H1 (cell line): ENCODE measurements around the gene MARCHF10. TPM values are rescaled to one million over a fixed set of nuclear protein-coding genes. Genes with fewer than 3 reads are reported as not detected.

Source experiments
- CTCF ChIA-PET: fragments of 300-600 bp; sonication (Branson Sonifier 250); formaldehyde crosslinking; loops from one replicate; lab custom pipeline; 2021; ENCODE audit not compliant: partially characterized antibody; lab: Charles Lee
- POLR2A ChIA-PET: fragments of 300-600 bp; sonication (Branson Sonifier 250); formaldehyde crosslinking; loops from one replicate; lab custom pipeline; 2021; ENCODE audit warnings: inconsistent platforms; ENCODE audit not compliant: partially characterized antibody; lab: Charles Lee
- DNase-seq, 2 experiments: peaks; one replicate each; pipeline versions ENCODE4 v3.0.0 to v3.0.0-alpha.2; 2010 to 2022; ENCODE audit warnings: low spot score in 2 of 2, low read depth in 1 of 2, mixed read lengths in 1 of 2
- FAIRE-seq: peaks from 2 replicates; lab custom pipeline; 2011; peaks lifted over from hg19 to GRCh38; lab: Jason Lieb, UNC
- H2AFZ ChIP-seq: 2 replicates; pipeline ENCODE4 v1.8.1; 2012; ENCODE audit warnings: low read length, inconsistent platforms
- H2AK5ac ChIP-seq: 2 replicates; pipeline ENCODE4 v1.6.1; 2013; ENCODE audit warnings: low read depth, low read length
- H2BK120ac ChIP-seq: replicated peaks from 2 replicates; pipeline ENCODE3; 2013; ENCODE audit warnings: low read depth, low read length, inconsistent platforms
- H2BK12ac ChIP-seq: 2 replicates; pipeline ENCODE4 v1.6.1; 2013; ENCODE audit warnings: low read depth, low read length
- H2BK15ac ChIP-seq: 2 replicates; pipeline ENCODE4 v1.6.1; 2013; ENCODE audit warnings: low read length
- H2BK20ac ChIP-seq: 2 replicates; pipeline ENCODE4 v1.6.1; 2013; ENCODE audit warnings: low read length
- H2BK5ac ChIP-seq: 2 replicates; pipeline ENCODE4 v1.6.1; 2013; ENCODE audit warnings: low read depth, low read length
- H3K14ac ChIP-seq: 2 replicates; pipeline ENCODE4 v1.6.1; 2013; ENCODE audit warnings: inconsistent platforms; ENCODE audit not compliant: insufficient read length
- H3K18ac ChIP-seq: 2 replicates; pipeline ENCODE4 v1.6.1; 2013; ENCODE audit warnings: low read length; ENCODE audit errors: extremely low read depth
- H3K23ac ChIP-seq: 2 replicates; pipeline ENCODE4 v1.6.1; 2013; ENCODE audit warnings: inconsistent platforms; ENCODE audit not compliant: insufficient read length
- H3K23me2 ChIP-seq: 2 replicates; pipeline ENCODE4 v1.6.1; 2013; ENCODE audit warnings: low read depth, low read length
- H3K27ac ChIP-seq: 2 replicates; pipeline ENCODE4 v1.6.1; 2011; ENCODE audit warnings: low read depth, low read length, inconsistent platforms
- H3K27me3 ChIP-seq, 4 experiments: replicated peaks in 1 of 4; 1 replicate in 1 of 4; 2 replicates in 3 of 4; pipeline versions ENCODE4 v1.6.1 to v1.8.1; 2011 to 2013; ENCODE audit warnings: low read length in 3 of 4, mild to moderate bottlenecking in 3 of 4, inconsistent platforms in 2 of 4, mixed read lengths in 2 of 4, moderate library complexity in 1 of 4; ENCODE audit not compliant: control insufficient read depth in 3 of 4, insufficient read depth in 3 of 4; ENCODE audit errors: extremely low read depth in 1 of 4
- H3K36me3 ChIP-seq, 4 experiments: 2 replicates each; pipeline versions ENCODE4 v1.6.1 to v1.8.1; 2011 to 2013; ENCODE audit warnings: mild to moderate bottlenecking in 4 of 4, low read length in 3 of 4, moderate library complexity in 2 of 4, control low read depth in 1 of 4, inconsistent platforms in 1 of 4; ENCODE audit not compliant: insufficient read depth in 4 of 4, control insufficient read depth in 2 of 4
- H3K4ac ChIP-seq: replicated peaks from 2 replicates; pipeline ENCODE3; 2013; ENCODE audit warnings: low read length, low read depth, mixed read lengths, inconsistent platforms; ENCODE audit not compliant: insufficient read length
- H3K4me1 ChIP-seq, 4 experiments: replicated peaks in 1 of 4; 1 replicate in 1 of 4; 2 replicates in 3 of 4; pipeline versions ENCODE4 v1.6.1 to v1.8.1; 2011 to 2013; ENCODE audit warnings: low read length in 3 of 4, inconsistent platforms in 2 of 4, mixed read lengths in 1 of 4; ENCODE audit not compliant: insufficient read depth in 4 of 4, control insufficient read depth in 3 of 4
- H3K4me2 ChIP-seq, 2 experiments: 2 replicates each; pipeline versions ENCODE4 v1.6.1 to v1.8.1; 2011 to 2013; ENCODE audit warnings: low read depth in 2 of 2, low read length in 2 of 2, control low read depth in 1 of 2, inconsistent platforms in 1 of 2, mild to moderate bottlenecking in 1 of 2; ENCODE audit not compliant: insufficient read depth in 1 of 2
- H3K4me3 ChIP-seq, 4 experiments: fragments of 200-600, 300-600 bp in 1 of 4; sonication (generic), shearing (Covaris generic), sonication (Bioruptor Twin) in 1 of 4; 2 replicates each; pipeline versions ENCODE4 v1.5.1 to v1.8.1; 2011 to 2016; ENCODE audit warnings: low read length in 4 of 4, low read depth in 3 of 4, control low read depth in 2 of 4, inconsistent platforms in 2 of 4, mild to moderate bottlenecking in 2 of 4, mixed read lengths in 1 of 4, moderate library complexity in 1 of 4; ENCODE audit not compliant: insufficient read depth in 2 of 4; ENCODE audit errors: extremely low read depth in 1 of 4
- H3K56ac ChIP-seq: replicated peaks from 2 replicates; pipeline ENCODE3; 2013; ENCODE audit warnings: low read depth, mild to moderate bottlenecking, mixed read lengths, low read length, inconsistent platforms; ENCODE audit not compliant: insufficient read length
- H3K79me1 ChIP-seq: 2 replicates; pipeline ENCODE4 v1.6.1; 2013; ENCODE audit warnings: low read depth, low read length, control low read depth
- H3K79me2 ChIP-seq, 2 experiments: 2 replicates each; pipeline versions ENCODE4 v1.6.1 to v1.8.1; 2012 to 2013; ENCODE audit warnings: low read length in 2 of 2, mild to moderate bottlenecking in 2 of 2, inconsistent platforms in 1 of 2; ENCODE audit not compliant: insufficient read depth in 2 of 2, control insufficient read depth in 1 of 2
- H3K9ac ChIP-seq, 4 experiments: replicated peaks in 1 of 4; 1 replicate in 1 of 4; 2 replicates in 3 of 4; pipeline versions ENCODE4 v1.6.1 to v1.8.1; 2011 to 2013; ENCODE audit warnings: low read depth in 3 of 4, low read length in 3 of 4, control low read depth in 2 of 4, mild to moderate bottlenecking in 2 of 4, moderate library complexity in 2 of 4, inconsistent platforms in 1 of 4; ENCODE audit errors: extremely low read depth in 1 of 4
- H3K9me3 ChIP-seq, 2 experiments: 2 replicates each; pipeline versions ENCODE4 v1.6.1 to v1.8.1; 2012 to 2013; ENCODE audit warnings: mild to moderate bottlenecking in 2 of 2, moderate library complexity in 2 of 2, control low read depth in 1 of 2, inconsistent platforms in 1 of 2, low read depth in 1 of 2, low read length in 1 of 2, mixed read lengths in 1 of 2; ENCODE audit not compliant: insufficient read depth in 2 of 2
- H4K20me1 ChIP-seq, 2 experiments: replicated peaks in 1 of 2; 2 replicates each; pipeline versions ENCODE3 to v1.8.1; 2011 to 2013; ENCODE audit warnings: inconsistent platforms in 2 of 2, low read length in 2 of 2, mild to moderate bottlenecking in 1 of 2; ENCODE audit not compliant: insufficient read depth in 2 of 2, control insufficient read depth in 1 of 2
- H4K5ac ChIP-seq: 2 replicates; pipeline ENCODE4 v1.6.1; 2013; ENCODE audit warnings: low read length, low read depth, mixed read lengths, inconsistent platforms; ENCODE audit not compliant: insufficient read length
- H4K8ac ChIP-seq: 2 replicates; pipeline ENCODE4 v1.8.0; 2013; ENCODE audit warnings: mild to moderate bottlenecking, moderate library complexity, low read length, inconsistent platforms; ENCODE audit not compliant: insufficient read depth; ENCODE audit errors: extremely low read depth
- H4K91ac ChIP-seq: replicated peaks from 2 replicates; pipeline ENCODE3; 2013; ENCODE audit warnings: low read length, mixed read lengths, inconsistent platforms; ENCODE audit not compliant: insufficient read length
- ASH2L ChIP-seq: fragments of 200-600, 300-600 bp; sonication (generic); IDR thresholded peaks from one replicate; pipeline ENCODE4 v1.7.1; 2017; ENCODE audit warnings: low read length
- ATF3 ChIP-seq: IDR thresholded peaks from 2 replicates; pipeline ENCODE4 v1.6.1; 2011; ENCODE audit warnings: low read depth, mild to moderate bottlenecking, low read length; ENCODE audit not compliant: insufficient read depth
- CBX5 ChIP-seq: fragments of 300-800, 300-1000 bp; sonication (generic); IDR thresholded peaks from 2 replicates; pipeline ENCODE4 v1.7.1; 2016; ENCODE audit warnings: antibody characterized with exemption, low read length, low read depth
- KDM1A ChIP-seq: fragments of 200-600, 300-600 bp; sonication (generic); IDR thresholded peaks from 2 replicates; pipeline ENCODE4 v1.7.1; 2016; ENCODE audit warnings: mild to moderate bottlenecking, low read length, borderline replicate concordance
- RNF2 ChIP-seq: fragments of 200-900, 300-1000 bp; sonication (generic); IDR thresholded peaks from 2 replicates; pipeline ENCODE4 v1.7.1; 2016; ENCODE audit warnings: borderline replicate concordance, low read depth, mild to moderate bottlenecking, antibody characterized with exemption, low read length; ENCODE audit not compliant: poor library complexity, severe bottlenecking; ENCODE audit errors: missing control alignments
- SIN3A ChIP-seq, 2 experiments: IDR thresholded peaks in 1 of 2; conservative IDR thresholded peaks in 1 of 2; 2 replicates each; pipeline ENCODE4 v1.6.1; 2011 to 2012; ENCODE audit warnings: low read length in 2 of 2, improper control_type of control experiment in 1 of 2, low read depth in 1 of 2, mild to moderate bottlenecking in 1 of 2
- SRF ChIP-seq: IDR thresholded peaks from 2 replicates; pipeline ENCODE4 v1.6.1; 2011; ENCODE audit warnings: mild to moderate bottlenecking, low read depth, low read length, moderate library complexity
- TAF7 ChIP-seq: optimal IDR thresholded peaks from 2 replicates; pipeline ENCODE3; 2011; ENCODE audit warnings: low read depth, mild to moderate bottlenecking, inconsistent platforms, low read length, moderate library complexity, borderline replicate concordance
- TBP ChIP-seq: IDR thresholded peaks from 2 replicates; pipeline ENCODE4 v1.6.1; 2011; ENCODE audit warnings: low read depth, low read length, improper control_type of control experiment
- TEAD4 ChIP-seq: IDR thresholded peaks from 2 replicates; pipeline ENCODE4 v1.6.1; 2012; ENCODE audit warnings: low read depth, low read length, inconsistent platforms, mixed read lengths
- ZNF274 ChIP-seq: IDR thresholded peaks from 2 replicates; pipeline ENCODE4 v1.7.0; 2012; ENCODE audit warnings: low read length, borderline replicate concordance; ENCODE audit errors: extremely low read depth
- WGBS, 2 experiments: shearing (Covaris generic) in 1 of 2; methylation state at CpG; one replicate each; pipeline versions ENCODE4 v1.1.6 to v1.1.7; 2013 to 2015; ENCODE audit warnings: low lambda C conversion rate in 2 of 2, mixed read lengths in 2 of 2, inconsistent platforms in 1 of 2, low coverage in 1 of 2, missing lambda C conversion rate in 1 of 2; ENCODE audit not compliant: insufficient replicate concordance in 2 of 2, insufficient coverage in 1 of 2, insufficient read length in 1 of 2; ENCODE audit errors: extremely low coverage in 1 of 2, missing lambda C conversion rate in 1 of 2; 5-methylcytosine and 5-hydroxymethylcytosine counted together
- polyA plus RNA-seq, 7 experiments: library from polyadenylated mRNA; depleted of rRNA in 3 of 7; stranded (reverse) in 5 of 7; unstranded in 2 of 7; fragments of >200 nt in 5 of 7; fragments of 200-250 nt in 2 of 7; gene quantifications; 1 replicate in 5 of 7; 2 replicates in 1 of 7; 4 replicates in 1 of 7; pipeline versions ENCODE4 v1.2.1 to v1.2.3, GENCODE V29; 2011 to 2013; ENCODE audit warnings: missing spikeins in 2 of 7, mixed read lengths in 2 of 7
- total RNA-seq: library from RNA; stranded (reverse); fragmentation: NEBNext Ultra II Directional; extraction: Animal tissue kit (Norgen Biotek cat#: 25700); gene quantifications from 2 replicates; pipeline ENCODE4 v1.2.1, GENCODE V29; 2021

Gene MARCHF10
- total and polyA plus RNA-seq, 2 of the 8 experiments (the other 6 are each of a cell fraction or from before 2014, with no cell fraction given) = 0.48 to 0.73 TPM

- H3K23ac ChIP-seq = no peak overlapping the region
- H4K5ac ChIP-seq = no peak overlapping the region
- no peak overlapping the region for H3K14ac ChIP-seq
- H3K9ac ChIP-seq = no peak overlapping the region
- no peak overlapping the region for H3K27ac ChIP-seq
- ChIA-PET POLR2A (no interaction called here), CTCF (interaction anchor here (0.7 to 1.3 kb wide), 6 partner anchors 25 to 241 kb away, joined by 3 read pairs; no protein-coding TSS in a partner anchor)
- no peaks in the 10 kb centered on the region for H3K79me1 ChIP-seq
- no peak overlapping the region for H2BK20ac ChIP-seq
- H2AFZ ChIP-seq = no peak overlapping the region
- H4K91ac ChIP-seq = no peak overlapping the region
- FAIRE-seq (no peak), DNase-seq (no peak)
- no peak overlapping the region for H2BK12ac ChIP-seq
- no peak overlapping the region for H3K4me2 ChIP-seq
- TF ChIP-seq RNF2 (no peak), TBP (no peak), CBX5 (no peak), TEAD4 (no peak), TAF7 (no peak), ATF3 (no peak), ZNF274 (no peak), SIN3A (conservative IDR thresholded peaks at IDR 0.05 in 1 of 2, IDR thresholded peaks at IDR 0.05 in 1 of 2; ENCODE audit: low read depth in 1 of 2, low read length in 2 of 2) (no peak), ASH2L (no peak), SRF (no peak), KDM1A (no peak)
- H3K36me3 ChIP-seq = no peaks in the 10 kb centered on the region
- H3K9me3 ChIP-seq = no peaks in the 10 kb centered on the region
- H3K18ac ChIP-seq = no peak overlapping the region
- H4K8ac ChIP-seq = no peak overlapping the region
- no peaks in the 10 kb centered on the region for H3K79me2 ChIP-seq
- no peak overlapping the region for H2AK5ac ChIP-seq
- no peak overlapping the region for H3K56ac ChIP-seq
- H3K27me3 ChIP-seq = no peaks in the 10 kb centered on the region
- no peak overlapping the region for H3K4ac ChIP-seq
- no peaks in the 10 kb centered on the region for H4K20me1 ChIP-seq
- H2BK15ac ChIP-seq = no peak overlapping the region
- H3K23me2 ChIP-seq = no peaks in the 10 kb centered on the region
- no peak overlapping the region for H3K4me3 ChIP-seq
- 97% methylated on average over 4 of the region's 4 CpGs; no CpG with 5 or more reads in 1 of the 2 experiments for WGBS, 2 experiments
- peaks cover 0 to 12% (median 8%) of the 10 kb centered on the region in 4 experiments; a peak in 5 of 7 replicates for H3K4me1 ChIP-seq
- no peak overlapping the region for H2BK120ac ChIP-seq
- H2BK5ac ChIP-seq = no peak overlapping the region
Observed at GRCh38 chr17:62754631-62755030, 53.5 kb downstream of the MARCHF10 start.
